HEK293T (cell line): ENCODE data around the gene USH1C.

ENCODE experiments used
- CTCF ChIA-PET: fragments of 350-600 bp; formaldehyde crosslinking; extraction: SDS; loops from one replicate; lab custom pipeline; 2021; ENCODE audit warnings: antibody characterized with exemption, inconsistent platforms; lab: Yijun Ruan, JAX
- POLR2A ChIA-PET: fragments of 350-600 bp; formaldehyde crosslinking; extraction: SDS; loops from one replicate; lab custom pipeline; 2020; ENCODE audit warnings: antibody characterized with exemption, inconsistent platforms; lab: Yijun Ruan, JAX
- DNase-seq: peaks from one replicate; pipeline ENCODE4 v3.0.0; 2012; ENCODE audit warnings: mixed read lengths; ENCODE audit errors: extremely low spot score
- ARNT ChIP-seq: fragments of 450-650 bp; IDR thresholded peaks from 2 replicates; pipeline ENCODE4 v1.6.1; 2017; ENCODE audit warnings: mild to moderate bottlenecking
- BHLHE40 ChIP-seq: fragments of 450-650 bp; IDR thresholded peaks from 2 replicates; pipeline ENCODE4 v1.6.1; 2016; ENCODE audit warnings: mild to moderate bottlenecking, moderate library complexity, borderline replicate concordance
- CTBP1 ChIP-seq: fragments of 450-650 bp; IDR thresholded peaks from 2 replicates; pipeline ENCODE4 v1.6.1; 2016; ENCODE audit warnings: borderline replicate concordance
- ELF4 ChIP-seq: fragments of 450-650 bp; IDR thresholded peaks from 2 replicates; pipeline ENCODE4 v1.6.1; 2017; ENCODE audit warnings: antibody characterized with exemption
- FOXA1 ChIP-seq: fragments of 450-650 bp; IDR thresholded peaks from 2 replicates; pipeline ENCODE4 v1.6.1; 2016; ENCODE audit warnings: mild to moderate bottlenecking
- FOXK2 ChIP-seq: fragments of 450-650 bp; IDR thresholded peaks from 2 replicates; pipeline ENCODE4 v1.6.1; 2016; ENCODE audit warnings: mild to moderate bottlenecking
- FOXM1 ChIP-seq: fragments of 450-650 bp; IDR thresholded peaks from 2 replicates; pipeline ENCODE4 v1.6.1; 2017; ENCODE audit warnings: mild to moderate bottlenecking, borderline replicate concordance
- HDGF ChIP-seq: fragments of 450-650 bp; IDR thresholded peaks from 2 replicates; pipeline ENCODE4 v1.6.1; 2017; ENCODE audit warnings: antibody characterized with exemption, borderline replicate concordance
- L3MBTL2 ChIP-seq: fragments of 450-650 bp; conservative IDR thresholded peaks from 2 replicates; pipeline ENCODE4 v1.6.1; 2016; ENCODE audit warnings: mild to moderate bottlenecking
- LEF1 ChIP-seq: fragments of 450-650 bp; IDR thresholded peaks from 2 replicates; pipeline ENCODE4 v1.6.1; 2017; ENCODE audit warnings: mild to moderate bottlenecking, borderline replicate concordance
- NFRKB ChIP-seq: fragments of 450-650 bp; IDR thresholded peaks from 2 replicates; pipeline ENCODE4 v1.6.1; 2016; ENCODE audit warnings: mild to moderate bottlenecking, moderate library complexity
- SP1 ChIP-seq: fragments of 450-650 bp; IDR thresholded peaks from 2 replicates; pipeline ENCODE4 v1.6.1; 2017
- SUZ12 ChIP-seq: fragments of 450-650 bp; IDR thresholded peaks from 2 replicates; pipeline ENCODE4 v1.6.1; 2016; ENCODE audit warnings: mild to moderate bottlenecking
- TARDBP ChIP-seq: fragments of 450-650 bp; IDR thresholded peaks from 2 replicates; pipeline ENCODE4 v1.6.1; 2016
- ZNF384 ChIP-seq: fragments of 450-650 bp; IDR thresholded peaks from 2 replicates; pipeline ENCODE4 v1.6.1; 2016
- TF ChIP-seq, protein P1 (sequence below): fragments of 450-650 bp; IDR thresholded peaks from 2 replicates; pipeline ENCODE4 v1.6.1; 2016

The USH1C gene

DNA sequence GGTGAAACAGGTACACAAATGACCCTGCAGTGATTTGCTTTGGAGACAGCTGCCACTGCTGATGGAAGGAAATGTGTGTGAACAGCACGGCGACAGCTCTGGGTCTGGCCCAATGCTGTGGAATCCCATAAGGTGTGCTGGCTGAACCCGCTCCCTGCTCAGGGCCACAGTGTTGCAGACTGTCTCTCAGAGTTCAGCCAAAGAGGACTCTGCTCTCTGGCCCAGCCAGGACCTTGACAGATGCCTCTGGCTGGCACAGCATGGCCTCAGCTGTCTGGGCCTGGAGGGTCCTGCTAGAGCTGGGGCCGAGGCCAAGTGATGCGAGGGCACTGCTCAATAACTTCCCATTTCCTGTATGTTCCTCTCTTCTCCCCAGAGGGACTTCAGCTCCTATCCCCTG, 62.3 kb downstream of the USH1C start:
- ChIA-PET POLR2A (interaction anchor here (1.4 kb wide), 1 partner anchor 129 kb away, joined by 4 read pairs; no protein-coding TSS in a partner anchor), CTCF (no interaction called here)
- DNase-seq, result no peak
- TF ChIP-seq FOXA1, result no peak
- no peak for TF ChIP-seq ZNF384
- no peak for TF ChIP-seq BHLHE40
- TF ChIP-seq NFRKB, result no peak
- no peak for TF ChIP-seq SUZ12
- no peak for TF ChIP-seq HDGF
- TF ChIP-seq, protein P1, sequence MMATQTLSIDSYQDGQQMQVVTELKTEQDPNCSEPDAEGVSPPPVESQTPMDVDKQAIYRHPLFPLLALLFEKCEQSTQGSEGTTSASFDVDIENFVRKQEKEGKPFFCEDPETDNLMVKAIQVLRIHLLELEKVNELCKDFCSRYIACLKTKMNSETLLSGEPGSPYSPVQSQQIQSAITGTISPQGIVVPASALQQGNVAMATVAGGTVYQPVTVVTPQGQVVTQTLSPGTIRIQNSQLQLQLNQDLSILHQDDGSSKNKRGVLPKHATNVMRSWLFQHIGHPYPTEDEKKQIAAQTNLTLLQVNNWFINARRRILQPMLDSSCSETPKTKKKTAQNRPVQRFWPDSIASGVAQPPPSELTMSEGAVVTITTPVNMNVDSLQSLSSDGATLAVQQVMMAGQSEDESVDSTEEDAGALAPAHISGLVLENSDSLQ, result no peak
- no peak for TF ChIP-seq SP1
- TF ChIP-seq FOXK2, result no peak
- TF ChIP-seq TARDBP, result no peak
- no peak for TF ChIP-seq ELF4
- no peak for TF ChIP-seq L3MBTL2
- TF ChIP-seq ARNT, result no peak
- TF ChIP-seq FOXM1, result no peak
- no peak for TF ChIP-seq CTBP1

DNA sequence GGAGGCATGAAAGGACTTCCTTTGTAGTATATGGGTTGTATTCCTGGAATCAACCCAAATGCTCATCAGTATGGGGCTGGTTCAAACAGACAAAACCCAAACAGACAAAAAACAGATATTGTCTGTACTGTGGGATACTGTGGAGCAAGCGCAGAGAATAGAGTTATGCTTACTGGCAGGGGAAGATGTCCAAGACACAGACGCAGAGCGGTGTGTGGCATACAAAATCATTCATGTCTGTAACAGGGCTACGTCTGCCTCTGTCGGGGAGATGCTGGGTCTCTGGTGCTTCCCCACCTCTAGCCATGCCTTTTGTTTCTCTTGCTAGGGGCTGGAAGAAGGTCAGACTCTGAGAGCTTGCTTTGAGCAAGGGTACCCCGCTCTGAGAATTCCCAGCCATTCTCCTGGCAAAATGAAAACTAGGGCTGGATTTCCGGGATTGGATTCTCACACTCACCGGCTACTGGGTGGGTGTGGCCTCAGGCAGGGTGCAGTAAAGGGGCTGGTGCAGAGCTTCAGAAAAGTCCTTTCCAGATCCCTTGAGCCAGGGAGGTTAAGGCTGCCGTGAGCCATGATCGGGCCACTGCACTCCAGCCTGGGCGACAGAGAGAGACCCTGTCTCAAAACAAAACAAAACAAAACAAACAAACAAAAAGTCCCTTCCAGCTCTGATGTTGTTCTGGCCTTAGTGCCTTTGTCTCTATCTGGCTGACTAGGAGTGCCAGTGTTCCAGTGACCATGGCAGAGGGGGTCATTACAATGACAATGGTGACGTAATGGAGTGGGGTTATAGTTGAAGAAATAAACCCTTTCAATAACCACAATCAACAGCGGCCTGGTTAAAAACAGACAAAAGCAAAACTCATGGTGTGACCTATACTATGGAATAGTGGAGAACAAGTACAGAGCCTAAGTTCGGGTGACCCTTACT, 64.7 kb downstream of the USH1C start:
- POLR2A ChIA-PET, result interaction anchor here (0.9 kb wide), 1 partner anchor 91 kb away, joined by 3 read pairs; the partner anchor contains the start of gene KCNJ11
- peak; percentile 70 for DNase-seq

GRCh38 chr11:17478070-17478469, 66.1 kb downstream of the USH1C start:
- TF ChIP-seq ZNF384 (no peak), SP1 (no peak), ARNT (no peak), LEF1 (no peak), L3MBTL2 (no peak), BHLHE40 (no peak), HDGF (no peak), TARDBP (no peak), NFRKB (no peak)
- TF ChIP-seq, protein P1, result no peak
- no peak for DNase-seq
- ChIA-PET CTCF (interaction anchor here (0.6 kb wide), 1 partner anchor 38 kb away, joined by 3 read pairs; no protein-coding TSS in a partner anchor), POLR2A (no interaction called here)

More for the DNA sequence above, 64.7 kb downstream of the USH1C start:
- CTCF ChIA-PET, result interaction anchor here (1.0 kb wide), 2 partner anchors 49 to 91 kb away, joined by 3 read pairs; partner anchors contain the start of gene KCNJ11
- TF ChIP-seq L3MBTL2 (no peak), ZNF384 (no peak)
- TF ChIP-seq, protein P1, result no peak

DNA sequence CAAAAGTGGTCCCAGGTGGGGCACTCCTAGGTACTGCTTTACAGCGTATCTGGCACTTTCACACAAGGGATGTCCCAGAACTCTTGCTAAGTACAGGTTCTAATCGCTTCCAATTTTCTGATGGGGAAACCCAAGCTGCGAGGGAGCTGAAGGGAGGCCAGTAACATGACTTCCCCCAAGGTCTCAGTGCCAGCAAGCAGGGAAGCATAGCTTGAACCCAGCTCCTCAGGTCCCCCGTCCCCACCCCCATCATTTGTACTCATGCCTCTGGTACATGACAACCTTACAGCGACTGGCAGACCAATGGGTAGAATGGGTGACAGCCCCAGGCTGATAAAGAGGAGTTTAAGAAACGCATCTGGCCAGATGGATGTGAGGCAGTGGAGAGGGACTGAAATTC, 66.9 kb downstream of the USH1C start:
- POLR2A ChIA-PET, result no interaction called here
- TF ChIP-seq FOXK2, result no peak
- TF ChIP-seq FOXA1, result no peak
- no peak for TF ChIP-seq SP1
- no peak for TF ChIP-seq ELF4
- no peak for TF ChIP-seq SUZ12
- no peak for TF ChIP-seq HDGF
- TF ChIP-seq CTBP1, result no peak
- CTCF ChIA-PET, result no interaction called here
- DNase-seq, result no peak

- no peak for DNase-seq
- TF ChIP-seq FOXA1 (no peak), HDGF (no peak), FOXK2 (no peak)
- POLR2A ChIA-PET, result no interaction called here
- CTCF ChIA-PET, result no interaction called here
Measured at GRCh38 chr11:17477084-17477333, 67.2 kb downstream of the USH1C start.

DNA sequence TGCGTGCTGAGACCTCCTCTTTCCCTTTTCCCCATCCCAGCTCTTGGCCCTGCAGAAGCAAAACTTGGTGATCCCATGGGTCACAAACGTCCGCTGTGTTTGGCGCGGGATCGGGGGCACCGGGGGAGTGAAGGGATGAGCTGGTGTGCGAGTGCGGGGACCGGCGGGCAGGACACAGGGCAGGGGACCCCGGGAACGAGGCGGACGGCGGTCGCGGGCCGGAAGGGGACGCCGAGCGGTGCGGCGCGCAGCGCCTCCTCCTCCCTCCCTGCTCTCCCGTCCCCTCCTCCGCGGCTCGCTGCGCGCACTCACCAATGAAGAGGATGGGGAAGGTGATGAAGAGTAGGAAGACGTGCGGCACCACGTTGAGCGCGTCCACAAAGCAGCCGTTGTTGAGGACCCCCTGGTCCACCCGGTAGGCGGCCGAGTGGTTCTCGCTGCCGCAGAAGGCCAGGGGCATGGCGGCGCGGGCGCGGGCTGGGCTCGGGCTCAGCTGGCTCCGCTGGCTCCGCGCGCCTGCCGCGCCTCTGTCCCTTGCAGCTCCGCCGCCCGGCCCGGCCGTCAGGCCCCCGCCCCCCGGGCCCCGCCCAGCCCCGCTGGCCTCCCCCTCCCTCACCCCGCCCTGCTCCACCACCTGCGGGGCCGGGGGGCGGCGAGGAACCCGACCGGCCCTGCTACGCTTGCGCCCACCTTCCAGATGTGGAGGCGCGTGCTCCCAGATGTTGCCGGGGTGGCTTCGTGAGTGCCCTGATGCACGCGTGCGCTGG, 67.7 kb downstream of the USH1C start, which contains the start of gene ABCC8:
Gene ABCC8, minus strand, starts transcription at position 529 of the 767 bp plus-strand sequence. Its CDS starts 69 bp downstream, at position 460.
- POLR2A ChIA-PET, result no interaction called here
- peak; percentile 74 for DNase-seq
- TF ChIP-seq ELF4 (no peak), TARDBP (no peak), SP1 (no peak), NFRKB (no peak), CTBP1 (no peak), LEF1 (no peak), FOXA1 (no peak), ARNT (no peak), HDGF (no peak), FOXK2 (no peak), L3MBTL2 (no peak; the same call in 1 of the 2 replicates), BHLHE40 (no peak), ZNF384 (no peak), SUZ12 (no peak), FOXM1 (no peak)
- TF ChIP-seq, protein P1, result no peak
- CTCF ChIA-PET, result interaction anchor here (0.6 to 1.0 kb wide), 2 partner anchors 40 to 51 kb away, joined by 3 to 7 read pairs; no protein-coding TSS in a partner anchor
